Dedifferentiated amniotic fluid mesenchymal stem cell (primary cell): Measurements from ENCODE around the gene CACNB2.
"Not testable (repeated sequence)": the region's sequence is repeated elsewhere in the genome, so short reads cannot be mapped to it uniquely, and the experiment has no call there.

Experiments used
- DNase-seq: peaks from one replicate; pipeline ENCODE4 v3.0.0-alpha.2; 2016; ENCODE audit errors: extremely low spot score

CACNB2 gene

DNA sequence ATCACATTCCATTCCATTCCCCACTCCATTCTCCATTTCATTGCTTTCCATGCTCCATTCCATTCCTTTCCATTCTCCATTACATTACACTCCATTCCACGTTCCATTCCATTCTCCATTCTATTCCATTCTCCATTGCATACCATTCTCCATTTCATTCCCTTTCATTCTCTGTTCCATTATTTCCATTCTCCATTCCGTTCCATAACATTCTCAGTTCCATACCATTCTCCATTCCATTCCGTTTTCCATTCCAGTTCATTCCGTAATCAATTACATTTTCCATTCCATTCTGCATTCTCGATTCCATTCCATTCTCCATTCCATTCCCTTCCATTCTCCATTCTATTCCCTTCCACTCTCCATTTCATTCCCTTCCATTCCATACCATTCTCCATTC is 424.8 kb downstream of the CACNB2 start:
- DNase-seq: no peak

DNA sequence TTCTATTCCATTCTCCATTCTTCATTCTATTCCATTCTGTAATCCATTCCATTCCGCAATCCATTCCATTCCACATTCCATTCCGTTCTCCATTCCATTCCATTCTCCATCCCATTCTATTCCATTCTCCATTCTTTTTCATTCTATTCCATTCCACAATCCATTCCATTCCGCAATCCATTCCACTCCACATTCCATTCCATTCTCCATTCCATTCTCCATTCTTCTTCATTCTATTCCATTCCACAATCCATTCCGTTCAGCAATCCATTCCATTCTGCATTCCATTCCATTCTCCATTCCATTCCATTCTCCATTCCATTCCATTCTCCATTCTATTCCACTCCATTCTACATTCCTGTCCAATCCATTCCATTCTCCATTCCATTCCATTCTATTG is 426.0 kb downstream of the CACNB2 start:
- DNase-seq: no peak

DNA sequence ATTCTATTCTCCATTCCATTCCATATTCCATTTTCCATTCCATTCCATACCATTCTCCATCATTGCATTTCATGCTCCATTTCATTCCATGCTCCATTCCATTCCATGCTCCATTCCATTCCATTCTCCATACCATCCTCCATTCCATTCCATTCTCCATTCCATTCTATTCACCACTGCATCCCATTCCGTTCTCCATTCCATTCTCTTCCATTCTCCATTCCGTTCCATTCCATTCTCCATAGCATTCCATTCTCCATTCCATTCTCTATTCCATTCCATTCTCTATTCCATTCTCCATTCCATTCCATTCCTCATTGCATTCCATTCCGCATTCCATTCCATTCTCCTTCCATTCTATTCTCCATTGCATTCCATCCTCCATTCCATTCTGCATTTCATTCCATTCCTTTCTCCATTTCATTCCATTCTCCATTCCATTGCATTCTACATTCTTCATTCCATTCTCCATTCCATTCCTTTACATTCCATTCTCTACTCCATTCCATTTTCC is 427.2 kb downstream of the CACNB2 start:
- no peak for DNase-seq

DNA sequence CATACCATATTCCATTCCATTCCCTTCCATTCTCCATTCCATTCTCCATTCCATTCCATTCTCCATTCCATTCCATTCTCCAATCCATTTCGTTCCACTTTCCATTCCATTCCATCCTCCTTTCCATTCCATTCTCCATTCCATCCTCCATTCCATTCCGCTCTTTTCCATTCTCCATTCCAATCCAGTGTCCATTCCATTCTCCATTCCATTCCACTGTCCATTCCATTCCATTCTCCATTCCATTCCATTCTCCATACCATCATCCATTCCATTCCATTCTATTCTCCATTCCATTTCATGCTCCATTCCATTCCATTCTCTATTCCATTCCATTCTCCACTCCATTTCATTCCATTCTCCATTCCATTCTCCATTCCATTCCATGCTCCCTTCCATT is 430.2 kb downstream of the CACNB2 start:
- not testable (repeated sequence) for DNase-seq

DNA sequence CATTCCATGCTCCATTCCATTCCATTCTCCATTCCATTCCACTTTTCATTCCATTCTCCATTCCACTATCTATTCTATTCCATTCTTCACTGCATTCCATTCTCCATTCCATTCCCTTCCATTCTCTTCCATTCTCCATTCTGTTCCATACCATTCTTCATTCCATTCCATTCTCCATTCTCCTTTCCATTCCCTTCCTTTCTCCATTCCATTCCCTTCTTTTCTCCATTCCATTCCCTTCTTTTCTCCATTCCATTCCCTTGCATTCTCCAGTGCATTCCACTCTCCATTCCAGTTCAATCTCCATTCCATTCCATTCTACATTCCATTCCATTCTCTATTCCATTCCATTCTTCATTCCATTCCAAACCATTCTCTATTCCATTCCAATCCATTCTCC is 430.9 kb downstream of the CACNB2 start:
- DNase-seq: no peak

DNA sequence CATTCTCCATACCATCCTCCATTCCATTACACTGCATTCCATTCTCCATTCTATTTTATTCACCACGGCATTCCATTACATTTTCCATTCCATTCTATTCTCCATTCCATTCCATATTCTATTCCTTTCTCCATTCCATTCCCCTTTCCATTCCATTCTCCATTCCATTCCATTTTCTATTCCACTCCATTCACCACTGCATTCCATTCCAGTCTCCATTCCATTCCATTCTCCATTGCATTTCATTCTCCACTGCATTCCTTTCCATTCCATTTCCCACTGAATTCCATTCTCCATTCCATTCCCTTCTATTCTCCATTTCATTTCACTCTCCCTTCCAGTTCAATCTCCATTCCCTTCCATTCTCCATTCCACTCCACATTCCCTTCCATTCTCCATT is 431.6 kb downstream of the CACNB2 start:
- DNase-seq: no peak

DNA sequence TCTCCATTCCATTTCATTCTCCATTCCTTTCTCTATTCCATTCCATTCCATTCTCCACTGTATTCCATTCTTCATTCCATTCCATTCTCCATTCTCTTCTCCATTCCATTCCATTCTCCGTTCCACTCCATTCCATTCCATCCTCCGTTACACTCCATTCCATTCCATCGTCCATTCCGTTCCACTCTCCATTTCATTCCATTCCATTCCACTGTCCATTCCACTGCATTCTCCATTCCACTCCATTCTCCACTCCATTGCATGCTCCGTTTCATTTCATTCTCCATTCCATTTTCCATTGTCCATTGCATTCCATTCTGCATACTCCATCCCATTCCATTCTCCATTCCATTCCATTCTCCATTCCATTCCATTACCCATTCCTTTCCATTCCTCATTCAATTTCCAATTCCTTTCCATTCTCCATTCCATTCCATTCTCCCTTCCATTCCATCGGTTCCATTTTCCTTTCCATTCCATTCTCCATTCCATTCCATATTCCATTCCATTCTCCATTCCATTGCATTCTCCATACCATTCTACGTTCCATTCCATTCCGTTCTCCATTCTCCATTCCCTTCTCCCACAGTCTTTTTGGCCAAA is 432.8 kb downstream of the CACNB2 start:
- DNase-seq: no peak

DNA sequence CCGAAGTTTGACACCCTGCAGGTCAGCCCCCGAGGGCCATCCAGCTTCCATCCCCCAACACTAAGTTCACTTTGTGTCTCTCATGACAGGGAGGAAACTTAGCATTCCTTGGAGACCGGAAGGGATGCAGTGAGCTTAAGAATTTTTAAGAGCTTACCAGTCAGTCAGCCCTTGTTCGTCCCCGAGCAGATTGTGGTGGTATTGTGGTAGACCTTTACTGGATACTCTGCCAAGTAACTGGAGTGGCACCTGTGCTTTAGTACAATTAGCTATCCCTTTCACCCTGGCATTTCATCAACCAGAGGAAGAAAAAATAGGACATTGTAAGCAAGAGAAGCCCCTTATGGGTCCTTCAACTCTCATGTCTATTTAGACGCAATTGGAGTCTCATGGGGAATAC is 436.4 kb downstream of the CACNB2 start:
- DNase-seq: no peak

DNA sequence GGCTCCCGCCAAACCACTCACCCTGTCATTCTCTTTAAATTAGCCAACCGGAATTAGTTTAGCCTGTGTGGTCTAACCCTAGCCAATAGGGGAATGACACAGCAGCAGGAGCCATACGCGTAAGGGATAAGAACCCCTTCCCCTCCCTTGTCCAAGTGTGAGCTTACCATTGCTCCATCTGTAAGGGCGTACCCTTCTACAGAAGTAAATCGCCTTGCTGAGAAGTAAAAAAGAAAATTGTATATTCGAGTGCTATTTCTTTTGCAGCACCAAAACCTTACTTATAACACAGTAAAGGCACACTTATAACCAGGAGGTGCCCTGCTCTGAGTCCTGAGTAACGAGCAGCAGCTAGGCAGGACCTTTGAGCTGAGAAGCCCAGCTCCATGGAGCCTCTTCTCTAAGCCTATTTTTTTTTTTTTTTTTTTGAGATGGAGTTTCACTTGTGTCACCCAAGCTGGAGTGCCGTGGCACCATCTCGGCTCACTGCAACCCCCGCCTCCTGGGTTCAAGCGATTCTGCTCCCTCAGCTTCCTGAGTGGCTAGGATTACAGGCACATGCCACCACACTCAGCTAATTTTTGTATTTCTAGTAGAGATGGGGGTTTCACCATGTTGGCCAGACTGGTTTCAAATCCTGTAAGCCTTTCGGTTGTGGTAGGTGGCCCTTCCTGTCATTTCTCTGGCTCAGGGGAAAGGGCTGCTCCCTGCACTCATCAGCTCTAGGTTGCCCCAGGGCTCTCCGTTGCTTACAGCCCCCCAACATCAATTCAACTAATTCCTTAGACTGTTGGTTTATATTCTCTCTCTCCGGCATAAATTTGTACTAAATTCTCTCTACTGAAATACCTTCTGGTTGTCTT is 437.8 kb downstream of the CACNB2 start:
- no peak for DNase-seq

DNA sequence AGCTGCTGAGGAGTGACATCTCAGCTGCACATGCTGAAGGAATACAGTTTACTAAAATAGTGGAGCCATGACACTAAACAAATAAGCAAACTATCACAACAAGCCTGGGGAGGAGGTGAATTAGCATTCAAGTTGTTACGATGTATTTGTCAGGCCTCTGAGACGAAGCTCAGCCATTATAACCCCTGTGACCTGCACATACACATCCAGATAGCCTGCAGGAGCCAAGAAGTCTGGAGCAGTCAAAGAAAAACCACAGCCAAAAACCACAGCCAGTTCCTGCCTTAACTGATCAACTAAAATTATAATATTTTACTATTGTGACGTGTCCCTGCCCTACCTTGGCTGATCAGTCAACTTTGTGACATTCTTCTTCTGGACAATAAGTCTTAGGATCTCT is 442.6 kb downstream of the CACNB2 start:
- no peak for DNase-seq

DNA sequence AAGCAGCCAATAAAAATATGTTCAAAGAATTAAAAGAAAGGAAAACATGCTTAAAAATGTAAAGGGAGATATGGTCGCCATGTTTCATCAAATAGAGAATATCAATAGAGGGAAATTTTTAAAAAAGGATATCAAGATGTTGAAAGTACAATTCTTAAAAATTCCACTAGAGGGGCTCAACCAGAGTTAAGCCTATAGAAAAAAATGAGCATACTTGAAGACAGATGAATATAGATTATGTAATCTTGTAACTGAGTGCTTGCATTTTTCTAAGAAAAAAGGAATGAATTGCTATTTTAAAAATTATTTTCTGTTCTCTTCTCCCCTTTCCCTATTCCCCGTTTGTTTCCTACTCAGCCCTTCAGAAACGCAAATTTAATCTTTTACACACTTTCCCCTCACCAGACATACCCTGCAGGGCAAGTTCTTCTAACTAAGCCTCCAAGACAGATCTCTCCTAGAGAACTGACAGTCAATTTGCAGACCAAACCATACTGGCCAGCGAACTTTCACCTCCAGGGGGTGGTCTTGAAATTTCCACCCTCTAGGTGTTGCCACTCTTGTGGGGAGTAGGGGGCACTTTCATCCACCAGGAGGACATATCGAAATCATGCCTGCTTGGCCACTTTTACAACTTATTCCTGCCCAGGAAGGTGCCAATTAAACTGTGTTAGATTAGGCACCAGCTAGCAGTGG is 443.5 kb downstream of the CACNB2 start:
- DNase-seq: no peak

DNA sequence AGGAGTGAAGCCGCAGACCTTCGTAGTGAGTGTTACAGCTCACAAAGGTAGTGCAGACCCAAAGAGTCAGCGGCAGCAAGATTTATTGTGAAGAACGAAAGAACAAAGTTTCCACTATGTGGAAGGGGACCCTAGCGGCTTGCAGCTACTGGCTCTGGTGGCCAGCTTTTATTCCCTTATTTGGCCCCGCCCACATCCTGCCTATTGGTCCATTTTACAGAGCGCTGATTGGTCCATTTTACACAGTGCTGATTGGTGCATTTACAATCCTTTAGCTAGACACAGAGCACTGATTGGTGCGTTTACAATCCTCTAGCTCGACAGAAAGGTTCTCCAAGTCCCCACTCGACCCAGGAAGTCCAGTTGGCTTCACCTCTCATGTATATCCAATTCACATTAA is 446.4 kb downstream of the CACNB2 start:
- not testable (repeated sequence) for DNase-seq

DNA sequence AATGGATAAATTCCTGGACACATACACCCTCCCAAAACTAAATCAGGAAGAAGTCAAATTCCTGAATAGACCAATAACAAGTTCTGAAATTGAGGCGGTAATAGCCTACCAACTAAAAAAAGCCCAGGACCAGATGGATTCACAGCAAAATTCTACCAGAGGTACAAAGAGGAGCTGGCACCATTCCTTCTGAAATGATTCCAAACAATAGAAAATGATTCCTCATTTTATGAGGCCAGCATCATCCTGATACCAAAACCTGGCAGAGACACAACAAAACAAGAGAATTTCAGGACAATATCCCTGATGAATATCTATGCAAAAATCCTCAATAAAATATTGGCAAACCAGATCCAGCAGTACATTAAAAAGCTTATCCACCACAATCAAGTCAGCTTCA is 450.9 kb downstream of the CACNB2 start:
- DNase-seq: not testable (repeated sequence)
